Left ventricle myocardium inferior (tissue), 1 donor: ENCODE data around the gene CLEC16A. TPM values are rescaled to one million over a fixed set of nuclear protein-coding genes. Genes with fewer than 3 reads are reported as not detected.

Experiments
- DNase-seq: peaks from one replicate; pipeline ENCODE4 v3.0.0-alpha.2; 2020
- H3K27ac ChIP-seq: fragments of 200-600 bp; replicated peaks from 2 replicates; pipeline ENCODE4 v1.8.0; 2021
- H3K27me3 ChIP-seq: fragments of 200-600 bp; 2 replicates; pipeline ENCODE4 v1.8.0; 2021; ENCODE audit warnings: low read depth
- H3K36me3 ChIP-seq: fragments of 200-600 bp; 2 replicates; pipeline ENCODE4 v1.8.0; 2021
- H3K4me1 ChIP-seq: fragments of 200-600 bp; 2 replicates; pipeline ENCODE4 v1.8.0; 2021
- H3K4me3 ChIP-seq: fragments of 200-600 bp; 2 replicates; pipeline ENCODE4 v1.8.0; 2021; ENCODE audit warnings: mild to moderate bottlenecking, moderate library complexity
- H3K9me3 ChIP-seq: fragments of 200-600 bp; replicated peaks from 2 replicates; pipeline ENCODE4 v1.8.0; 2021
- intact Hi-C: fragments of 100-400 bp; cut with micrococcal nuclease; formaldehyde crosslinking; loops from one replicate; pipeline ENCODE4 v1.11.0; 2022
- total RNA-seq: library from RNA; stranded (reverse); fragmentation: NEBNext Ultra II Directional; extraction: Animal tissue kit (Norgen Biotek cat#: 25700); gene quantifications from one replicate; pipeline ENCODE4 v1.2.1, GENCODE V29; 2021
- TF ChIP-seq, protein P1 (sequence below): fragments of 200-600 bp; IDR thresholded peaks from 2 replicates; pipeline ENCODE4 v1.8.0; 2021; ENCODE audit warnings: antibody characterized with exemption, mild to moderate bottlenecking, borderline replicate concordance
- donor health status: DM: no; HTN: yes; CAD: no; lungs with severe emphysema.

CLEC16A gene
- total RNA-seq, 1 donor from 2014 or later: 24.6 TPM

DNA sequence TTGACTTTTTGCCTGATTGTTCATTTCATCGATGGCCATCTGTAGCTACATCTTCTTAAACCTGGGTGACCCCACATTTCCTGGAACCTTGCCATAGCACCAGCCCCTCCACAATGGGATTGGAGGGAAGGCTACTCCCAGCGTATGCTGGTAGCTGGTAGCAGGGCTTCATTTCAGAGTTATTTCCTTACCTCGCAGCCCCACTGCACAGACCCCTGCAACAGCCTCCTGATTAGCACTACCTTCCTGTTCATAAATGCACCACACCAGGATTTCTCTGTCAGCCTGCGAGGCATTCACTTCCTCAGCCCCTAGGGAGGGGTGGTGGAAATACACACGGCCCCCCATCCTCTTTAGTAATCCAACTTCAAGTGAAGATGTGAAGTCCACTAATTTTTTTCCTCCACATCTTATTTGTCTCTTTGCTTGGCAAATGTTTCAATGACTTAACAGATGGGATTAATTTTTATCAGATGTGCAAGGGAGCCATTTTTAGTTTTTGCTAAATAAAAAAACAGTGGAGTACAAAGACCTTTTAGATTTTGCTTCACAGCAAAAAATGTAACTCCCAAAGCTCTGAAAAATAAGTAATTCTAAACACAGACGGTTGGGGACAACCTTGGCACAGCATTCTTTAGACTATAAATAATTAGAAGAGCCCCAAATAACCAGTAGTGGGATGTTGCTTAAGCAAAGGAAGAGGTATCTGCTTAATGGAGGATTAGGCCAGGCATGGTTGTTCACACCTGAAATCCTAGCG is 76.6 kb downstream of the CLEC16A start:
- Histone ChIP-seq H3K9me3 (peaks cover 4% of the 10 kb centered on the region), H3K27ac (no peak overlapping the region), H3K4me1 (peaks cover 42% of the 10 kb centered on the region), H3K27me3 (no peaks in the 10 kb centered on the region), H3K36me3 (peaks cover 29% of the 10 kb centered on the region), H3K4me3 (no peak overlapping the region)
- intact Hi-C loops: no loop called here
- DNase-seq: no peak
- TF ChIP-seq, protein P1, sequence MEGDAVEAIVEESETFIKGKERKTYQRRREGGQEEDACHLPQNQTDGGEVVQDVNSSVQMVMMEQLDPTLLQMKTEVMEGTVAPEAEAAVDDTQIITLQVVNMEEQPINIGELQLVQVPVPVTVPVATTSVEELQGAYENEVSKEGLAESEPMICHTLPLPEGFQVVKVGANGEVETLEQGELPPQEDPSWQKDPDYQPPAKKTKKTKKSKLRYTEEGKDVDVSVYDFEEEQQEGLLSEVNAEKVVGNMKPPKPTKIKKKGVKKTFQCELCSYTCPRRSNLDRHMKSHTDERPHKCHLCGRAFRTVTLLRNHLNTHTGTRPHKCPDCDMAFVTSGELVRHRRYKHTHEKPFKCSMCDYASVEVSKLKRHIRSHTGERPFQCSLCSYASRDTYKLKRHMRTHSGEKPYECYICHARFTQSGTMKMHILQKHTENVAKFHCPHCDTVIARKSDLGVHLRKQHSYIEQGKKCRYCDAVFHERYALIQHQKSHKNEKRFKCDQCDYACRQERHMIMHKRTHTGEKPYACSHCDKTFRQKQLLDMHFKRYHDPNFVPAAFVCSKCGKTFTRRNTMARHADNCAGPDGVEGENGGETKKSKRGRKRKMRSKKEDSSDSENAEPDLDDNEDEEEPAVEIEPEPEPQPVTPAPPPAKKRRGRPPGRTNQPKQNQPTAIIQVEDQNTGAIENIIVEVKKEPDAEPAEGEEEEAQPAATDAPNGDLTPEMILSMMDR: no peak

DNA sequence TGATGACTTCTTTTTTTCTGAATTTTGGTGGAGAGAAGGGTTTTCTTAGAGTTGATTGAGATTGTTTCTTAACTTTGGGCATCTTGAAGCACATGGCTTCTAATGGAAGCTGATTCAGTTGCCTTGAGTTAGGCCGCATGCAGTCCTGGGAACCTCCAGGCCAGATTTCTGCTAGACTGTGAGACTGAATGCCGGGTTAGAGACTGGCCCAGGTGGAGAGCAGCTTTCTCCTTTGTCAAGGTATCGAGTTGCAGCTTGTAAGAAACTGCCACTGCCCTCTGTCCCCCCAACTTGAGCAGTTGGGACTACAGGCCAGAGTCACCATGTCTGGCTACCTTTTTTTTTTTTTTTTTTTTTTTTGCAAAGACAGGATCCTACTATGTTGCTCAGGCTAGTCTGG is 77.6 kb downstream of the CLEC16A start:
- H3K9me3 ChIP-seq: peaks cover 15% of the 10 kb centered on the region
- H3K27ac ChIP-seq: no peak overlapping the region
- intact Hi-C loops: no loop called here
- peaks cover 32% of the 10 kb centered on the region for H3K4me1 ChIP-seq
- H3K27me3 ChIP-seq: no peaks in the 10 kb centered on the region
- no peak overlapping the region for H3K4me3 ChIP-seq
- peaks cover 39% of the 10 kb centered on the region for H3K36me3 ChIP-seq
- TF ChIP-seq, protein P1: no peak
- DNase-seq: no peak

DNA sequence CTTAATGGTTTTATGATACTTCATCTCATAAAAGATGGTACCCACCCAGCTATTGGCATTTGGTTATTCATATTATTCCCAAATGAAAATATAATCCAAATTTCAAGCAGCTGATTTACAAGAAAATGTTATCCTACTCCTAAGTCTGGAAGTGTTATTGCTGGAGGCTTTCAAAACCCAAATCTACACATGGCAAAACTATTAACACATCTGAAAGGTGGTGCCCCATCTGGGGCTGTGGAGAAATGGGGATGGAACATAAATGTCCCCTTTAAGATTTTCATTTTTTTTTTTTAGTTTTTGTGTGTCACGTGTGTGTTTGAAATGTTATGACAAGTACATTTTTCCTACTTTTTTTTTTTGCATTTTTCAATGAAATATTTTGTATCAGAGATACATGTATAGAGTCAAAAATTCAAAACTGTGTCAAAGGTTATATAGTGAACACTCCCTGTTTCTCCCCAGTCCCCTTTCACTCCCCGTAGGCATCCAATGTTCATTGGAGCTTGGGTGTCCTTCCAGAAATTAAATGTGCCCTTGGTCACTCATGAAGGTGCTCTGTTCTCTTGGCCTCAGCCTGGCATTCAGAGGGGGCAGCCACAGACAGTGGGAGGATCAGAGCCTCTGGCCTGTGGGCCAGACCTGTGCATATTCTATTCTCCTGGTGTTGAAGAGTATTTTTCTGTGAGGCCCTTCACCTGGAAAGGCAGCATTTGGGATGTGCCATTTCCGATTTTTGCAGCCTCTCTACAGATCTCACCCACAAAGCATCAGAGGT is 79.1 kb downstream of the CLEC16A start:
- H3K9me3 ChIP-seq: peaks cover 26% of the 10 kb centered on the region
- TF ChIP-seq, protein P1: no peak
- H3K27ac ChIP-seq: peak overlapping the region; percentile 0
- no peak for DNase-seq
- intact Hi-C loops: no loop called here
- no peak overlapping the region for H3K4me3 ChIP-seq
- peaks cover 22% of the 10 kb centered on the region for H3K4me1 ChIP-seq
- H3K36me3 ChIP-seq: peaks cover 54% of the 10 kb centered on the region
- no peaks in the 10 kb centered on the region for H3K27me3 ChIP-seq

DNA sequence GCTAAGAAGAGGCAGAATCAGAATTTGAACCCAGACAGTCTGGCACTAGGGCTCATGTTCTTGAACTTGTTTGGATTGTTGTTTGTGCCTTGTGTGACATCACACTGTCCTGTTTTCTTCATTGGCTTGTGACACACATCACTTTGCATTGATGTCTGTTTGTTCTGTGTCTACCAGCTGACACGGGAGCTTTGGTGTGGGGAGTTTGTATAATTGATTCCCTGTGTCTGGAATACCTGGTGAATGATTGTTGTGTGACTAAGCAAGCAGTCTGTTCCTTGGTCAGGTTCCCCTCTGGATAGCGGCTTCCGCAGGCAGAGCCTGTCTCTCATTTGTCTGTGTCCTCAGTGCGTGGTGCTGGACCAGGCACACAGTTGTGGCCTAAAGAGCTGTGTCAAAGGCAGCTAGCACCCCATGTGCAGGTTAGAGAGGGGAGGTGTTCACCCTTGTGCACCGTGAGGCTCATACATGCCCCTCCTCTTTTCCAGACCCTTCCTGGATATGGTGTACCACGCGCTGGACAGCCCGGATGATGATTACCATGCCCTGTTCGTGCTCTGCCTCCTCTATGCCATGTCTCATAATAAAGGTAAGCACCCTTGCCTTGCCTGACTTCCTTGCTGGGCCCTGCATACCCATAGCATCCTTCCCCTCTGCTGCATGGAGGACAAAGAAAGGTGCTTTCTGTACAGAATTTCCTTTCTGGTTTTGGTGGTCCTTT is 80.1 kb downstream of the CLEC16A start:
- no peak for DNase-seq
- TF ChIP-seq, protein P1: no peak
- Histone ChIP-seq H3K4me3 (no peak overlapping the region), H3K27ac (peak overlapping the region; percentile 50), H3K27me3 (no peaks in the 10 kb centered on the region), H3K9me3 (peaks cover 32% of the 10 kb centered on the region), H3K4me1 (peaks cover 22% of the 10 kb centered on the region), H3K36me3 (peaks cover 64% of the 10 kb centered on the region)
- intact Hi-C loops: no loop called here

DNA sequence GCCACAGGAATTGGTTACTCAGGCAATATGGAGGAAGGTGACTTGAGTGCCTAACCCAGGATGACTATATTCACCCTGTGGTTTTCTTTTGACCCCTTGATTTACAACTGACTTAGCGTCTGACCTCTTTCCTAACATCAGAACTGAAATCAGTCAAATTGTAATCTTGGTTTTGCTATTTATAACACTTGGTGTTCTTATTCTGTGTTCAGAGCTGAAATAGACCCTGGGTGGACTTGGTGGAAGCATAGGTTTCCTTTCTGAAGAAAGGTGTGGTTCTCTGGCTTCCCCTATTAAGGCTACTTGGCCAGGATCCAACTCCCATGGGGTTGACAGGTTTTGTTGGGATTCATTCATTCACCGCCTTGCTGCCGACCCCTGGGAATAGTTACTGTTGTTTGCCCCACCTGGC is 80.8 kb downstream of the CLEC16A start:
- Histone ChIP-seq H3K9me3 (peaks cover 32% of the 10 kb centered on the region), H3K27me3 (no peaks in the 10 kb centered on the region), H3K4me1 (peaks cover 22% of the 10 kb centered on the region), H3K4me3 (no peak overlapping the region), H3K36me3 (peaks cover 69% of the 10 kb centered on the region), H3K27ac (peak overlapping the region; percentile 50)
- TF ChIP-seq, protein P1: no peak
- DNase-seq: no peak
- intact Hi-C loops: no loop called here
